GM12874 (cell line): ENCODE measurements around the gene ARAP2.

Source experiments
- CTCF ChIP-seq: IDR thresholded peaks from 2 replicates; pipeline ENCODE4 v1.5.1; 2011; ENCODE audit warnings: low read depth, mild to moderate bottlenecking, control low read depth, low read length, moderate library complexity; ENCODE audit not compliant: insufficient read depth

Gene ARAP2

GRCh38 chr4:36027203-36027602 lies 217.1 kb downstream of the ARAP2 start:
- TF ChIP-seq CTCF, result no peak

DNA sequence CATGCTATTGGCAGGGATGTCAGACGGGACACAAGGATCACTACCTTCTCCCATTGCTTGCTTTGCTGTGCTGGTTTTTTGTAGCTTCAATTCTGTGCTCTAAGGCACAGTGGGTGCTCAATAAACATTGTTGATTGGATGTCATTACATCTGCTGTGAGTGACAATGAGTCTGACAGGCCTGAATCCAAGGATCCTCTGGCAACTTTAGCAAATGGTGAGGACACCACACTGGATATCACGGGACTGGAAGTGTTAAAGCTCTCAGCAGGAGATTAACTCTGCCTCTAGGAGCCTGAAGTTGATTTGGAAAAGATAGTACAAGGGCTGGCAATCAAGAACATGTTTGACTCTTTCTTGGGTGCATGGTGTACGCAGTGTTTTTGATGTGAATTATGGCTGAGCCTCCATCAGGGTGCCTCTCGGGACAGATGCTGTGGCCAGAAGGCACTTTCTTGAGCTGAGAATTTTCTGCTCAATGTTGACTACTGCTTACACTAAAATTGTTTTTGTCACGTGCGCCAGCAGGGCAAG lies 217.9 kb downstream of the ARAP2 start:
- no peak for TF ChIP-seq CTCF

DNA sequence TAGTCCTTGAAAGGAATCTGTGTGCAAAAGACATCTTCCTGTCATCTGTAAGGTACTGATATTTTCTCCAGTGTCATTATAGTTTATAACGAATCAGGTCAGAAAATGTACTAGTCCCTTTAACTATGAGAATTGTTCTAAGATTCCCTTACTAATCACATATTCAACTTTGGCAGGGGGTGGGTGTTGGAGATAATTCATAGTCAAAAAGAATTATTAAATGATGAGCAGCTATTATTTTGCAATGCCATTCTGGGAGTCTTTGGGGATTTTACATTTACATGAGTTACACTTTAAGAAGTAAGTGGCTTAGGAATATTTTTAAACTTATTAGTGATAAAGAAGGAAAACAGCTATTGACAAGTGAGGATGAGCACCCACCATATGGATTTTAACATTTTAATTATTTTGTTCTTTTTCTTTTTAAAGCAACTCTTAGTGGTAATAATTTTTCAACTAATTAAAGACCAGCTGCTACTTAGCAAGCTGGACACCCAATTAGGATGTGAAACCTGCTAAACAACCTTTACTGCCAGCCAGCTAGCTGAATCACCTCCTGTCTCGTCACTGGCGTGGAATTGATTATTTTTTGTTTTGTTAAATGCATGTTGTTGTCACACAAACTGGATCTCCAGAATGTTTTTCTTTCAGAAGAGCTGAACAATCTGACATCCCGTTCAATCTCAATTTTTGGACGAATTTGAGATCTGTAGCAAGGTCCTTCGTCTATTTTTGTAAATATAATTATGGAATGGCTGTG lies 219.2 kb downstream of the ARAP2 start:
- TF ChIP-seq CTCF, result no peak

DNA sequence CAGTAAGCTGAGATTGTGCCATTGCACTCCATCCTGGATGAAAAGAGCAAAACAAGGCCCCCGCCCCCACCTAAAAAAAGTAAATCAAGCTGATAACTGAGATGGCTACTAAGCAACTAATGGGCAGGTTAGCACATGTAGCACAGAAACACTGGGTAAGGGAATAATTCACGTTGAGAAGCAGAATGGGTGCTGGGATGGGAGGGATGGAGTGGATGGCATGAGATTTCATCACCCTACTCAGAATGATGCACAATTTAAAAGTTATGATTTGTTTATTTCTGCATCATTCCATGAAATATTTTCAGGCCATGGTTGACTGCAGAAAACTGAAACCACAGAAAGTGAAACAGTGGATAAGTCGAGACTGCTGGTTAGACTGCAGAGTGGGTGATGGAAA lies 224.0 kb downstream of the ARAP2 start:
- no peak for TF ChIP-seq CTCF
